Colonic mucosa (tissue), 4 donors: ENCODE results near the gene PLCL2. TPM values are rescaled to one million over a fixed set of nuclear protein-coding genes. Genes with fewer than 3 reads are reported as not detected.

ENCODE experiments used
- DNase-seq: peaks from one replicate; pipeline ENCODE4 v3.0.0-alpha.2; 2020
- H3K27ac ChIP-seq: fragments of 200-600 bp; one replicate; pipeline ENCODE4 v1.8.0; 2021
- H3K27me3 ChIP-seq: fragments of 200-600 bp; one replicate; pipeline ENCODE4 v1.8.0; 2021
- H3K36me3 ChIP-seq: fragments of 200-600 bp; one replicate; pipeline ENCODE4 v1.8.0; 2021
- H3K4me1 ChIP-seq: fragments of 200-600 bp; one replicate; pipeline ENCODE4 v1.8.0; 2021; ENCODE audit warnings: mild to moderate bottlenecking
- H3K4me3 ChIP-seq: fragments of 200-600 bp; one replicate; pipeline ENCODE4 v1.8.0; 2021
- H3K9ac ChIP-seq, 2 donors: one replicate each; pipeline ENCODE4 v1.7.0; 2013; ENCODE audit warnings: control low read depth in 2 of 2, low read depth in 2 of 2, low read length in 2 of 2
- H3K9me3 ChIP-seq: fragments of 200-600 bp; one replicate; pipeline ENCODE4 v1.8.0; 2021
- CTCF ChIP-seq: fragments of 200-600 bp; IDR thresholded peaks from one replicate; pipeline ENCODE4 v1.8.0; 2022; ENCODE audit warnings: antibody characterized with exemption, mild to moderate bottlenecking
- intact Hi-C: fragments of 100-400 bp; cut with DNase I; formaldehyde crosslinking; loops from one replicate; pipeline ENCODE4 v1.14.1; 2022
- total RNA-seq, 2 donors: library from RNA; stranded (reverse); fragmentation: NEBNext Ultra II Directional in 1 of 2; extraction: Animal tissue kit (Norgen Biotek cat#: 25700) in 1 of 2; gene quantifications; one replicate each; pipeline ENCODE4 v1.2.1, GENCODE V29; 2021
- donor health status: healthy.
- donor health status: DM: no; HTN: no; CAD: no.
- donor health status: DM: no; HTN: no; CAD: no.

Gene PLCL2
- total RNA-seq, 2 donors from 2014 or later, result 12.3 to 15.0 TPM

- H3K4me1 ChIP-seq, result no peaks in the 10 kb centered on the region
- H3K9ac ChIP-seq, result no peak overlapping the region
- no peaks in the 10 kb centered on the region for H3K9me3 ChIP-seq
- H3K27me3 ChIP-seq, result no peaks in the 10 kb centered on the region
- no peak overlapping the region for H3K4me3 ChIP-seq
- H3K36me3 ChIP-seq, result no peaks in the 10 kb centered on the region
- no peak for TF ChIP-seq CTCF
- no peak overlapping the region for H3K27ac ChIP-seq
- DNase-seq, result no peak
- intact Hi-C loops, result loop anchor here (5.0 to 10.0 kb wide), 2 partner anchors 149 to 426 kb away; partner anchors contain the start of genes DAZL and PLCL2
Observed at GRCh38 chr3:17030956-17031652, 146.3 kb downstream of the PLCL2 start.

GRCh38 chr3:17032407-17033034, 147.8 kb downstream of the PLCL2 start:
- H3K4me1 ChIP-seq, result no peaks in the 10 kb centered on the region
- H3K9ac ChIP-seq, result no peak overlapping the region
- peak; percentile 23 for DNase-seq
- intact Hi-C loops, result loop anchor here (5.0 to 10.0 kb wide), 2 partner anchors 150 to 428 kb away; partner anchors contain the start of genes DAZL and PLCL2
- H3K9me3 ChIP-seq, result no peaks in the 10 kb centered on the region
- H3K27ac ChIP-seq, result no peak overlapping the region
- no peaks in the 10 kb centered on the region for H3K27me3 ChIP-seq
- H3K4me3 ChIP-seq, result no peak overlapping the region
- H3K36me3 ChIP-seq, result no peaks in the 10 kb centered on the region
- TF ChIP-seq CTCF, result peak; percentile 65

GRCh38 chr3:17033516-17034168, 148.9 kb downstream of the PLCL2 start:
- H3K36me3 ChIP-seq, result no peaks in the 10 kb centered on the region
- no peaks in the 10 kb centered on the region for H3K9me3 ChIP-seq
- H3K27ac ChIP-seq, result no peak overlapping the region
- H3K9ac ChIP-seq, result no peak overlapping the region
- no peak overlapping the region for H3K4me3 ChIP-seq
- no peaks in the 10 kb centered on the region for H3K27me3 ChIP-seq
- intact Hi-C loops, result loop anchor here (5.0 to 10.0 kb wide), 2 partner anchors 151 to 429 kb away; partner anchors contain the start of genes DAZL and PLCL2
- no peaks in the 10 kb centered on the region for H3K4me1 ChIP-seq
- no peak for TF ChIP-seq CTCF
- DNase-seq, result no peak

GRCh38 chr3:17035033-17035432, 150.3 kb downstream of the PLCL2 start:
- Histone ChIP-seq H3K9me3 (no peaks in the 10 kb centered on the region), H3K27ac (no peak overlapping the region), H3K9ac (no peak overlapping the region), H3K4me3 (no peak overlapping the region), H3K36me3 (no peaks in the 10 kb centered on the region), H3K4me1 (no peaks in the 10 kb centered on the region), H3K27me3 (no peaks in the 10 kb centered on the region)
- TF ChIP-seq CTCF, result no peak
- intact Hi-C loops, result loop anchor here (10.0 kb wide), 1 partner anchor 430 kb away; the partner anchor contains the start of gene DAZL
- no peak for DNase-seq

GRCh38 chr3:17035966-17036365, 151.2 kb downstream of the PLCL2 start:
- no peak overlapping the region for H3K9ac ChIP-seq
- TF ChIP-seq CTCF, result no peak
- no peaks in the 10 kb centered on the region for H3K9me3 ChIP-seq
- H3K4me3 ChIP-seq, result no peak overlapping the region
- H3K4me1 ChIP-seq, result no peaks in the 10 kb centered on the region
- H3K27ac ChIP-seq, result no peak overlapping the region
- H3K27me3 ChIP-seq, result no peaks in the 10 kb centered on the region
- intact Hi-C loops, result loop anchor here (10.0 kb wide), 1 partner anchor 431 kb away; the partner anchor contains the start of gene DAZL
- DNase-seq, result no peak
- H3K36me3 ChIP-seq, result no peaks in the 10 kb centered on the region
